GM21360 (cell line): ENCODE data around the gene PTPN7.

Source experiments
- ATAC-seq: cut with Tn5 transposase; IDR thresholded peaks from one replicate; pipeline ENCODE4 v1.9.1; 2021; ENCODE audit warnings: mild to moderate bottlenecking, moderate library complexity; ENCODE audit not compliant: unreplicated experiment

Gene PTPN7

DNA sequence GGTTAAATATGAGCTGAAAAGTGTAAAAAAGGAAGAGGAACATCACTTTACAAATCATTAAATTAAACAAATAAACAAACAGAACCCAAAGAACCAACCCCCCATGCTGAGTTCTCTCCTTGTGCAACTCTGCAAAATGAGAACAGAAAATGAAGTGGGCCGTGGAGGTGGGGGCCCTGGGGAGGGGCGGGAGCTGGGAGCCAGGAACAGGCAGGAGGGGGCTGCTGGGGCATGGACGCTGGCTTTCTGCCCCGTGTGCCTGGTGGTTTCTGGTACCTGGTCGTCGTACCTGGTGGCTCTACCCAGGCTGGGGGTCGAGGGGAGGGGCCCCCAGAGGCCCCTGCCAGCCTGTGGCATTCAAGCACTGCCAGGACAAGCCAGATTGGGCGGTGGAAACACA is 26.9 kb downstream of the PTPN7 start:
- no peak for ATAC-seq

DNA sequence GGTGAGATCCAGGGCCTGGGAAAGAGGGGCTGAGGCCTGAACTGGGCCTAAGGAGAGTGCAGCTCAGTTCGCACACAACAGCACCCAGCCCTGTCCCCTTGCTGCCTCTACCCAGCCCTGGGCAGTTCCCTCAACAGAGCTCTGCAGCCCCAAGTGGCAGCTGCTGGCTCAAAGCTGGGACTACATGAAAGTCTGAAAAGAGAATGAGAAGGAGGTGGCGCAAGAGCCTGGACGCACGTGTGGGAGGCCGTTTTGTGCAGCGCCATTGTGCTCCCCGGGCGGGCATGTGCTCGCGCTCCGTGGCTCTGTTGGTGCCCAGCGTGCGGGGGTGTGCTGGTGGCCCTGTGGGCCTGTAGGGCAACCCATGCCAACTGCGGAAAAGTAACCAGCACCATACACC is 27.4 kb downstream of the PTPN7 start:
- no peak for ATAC-seq

DNA sequence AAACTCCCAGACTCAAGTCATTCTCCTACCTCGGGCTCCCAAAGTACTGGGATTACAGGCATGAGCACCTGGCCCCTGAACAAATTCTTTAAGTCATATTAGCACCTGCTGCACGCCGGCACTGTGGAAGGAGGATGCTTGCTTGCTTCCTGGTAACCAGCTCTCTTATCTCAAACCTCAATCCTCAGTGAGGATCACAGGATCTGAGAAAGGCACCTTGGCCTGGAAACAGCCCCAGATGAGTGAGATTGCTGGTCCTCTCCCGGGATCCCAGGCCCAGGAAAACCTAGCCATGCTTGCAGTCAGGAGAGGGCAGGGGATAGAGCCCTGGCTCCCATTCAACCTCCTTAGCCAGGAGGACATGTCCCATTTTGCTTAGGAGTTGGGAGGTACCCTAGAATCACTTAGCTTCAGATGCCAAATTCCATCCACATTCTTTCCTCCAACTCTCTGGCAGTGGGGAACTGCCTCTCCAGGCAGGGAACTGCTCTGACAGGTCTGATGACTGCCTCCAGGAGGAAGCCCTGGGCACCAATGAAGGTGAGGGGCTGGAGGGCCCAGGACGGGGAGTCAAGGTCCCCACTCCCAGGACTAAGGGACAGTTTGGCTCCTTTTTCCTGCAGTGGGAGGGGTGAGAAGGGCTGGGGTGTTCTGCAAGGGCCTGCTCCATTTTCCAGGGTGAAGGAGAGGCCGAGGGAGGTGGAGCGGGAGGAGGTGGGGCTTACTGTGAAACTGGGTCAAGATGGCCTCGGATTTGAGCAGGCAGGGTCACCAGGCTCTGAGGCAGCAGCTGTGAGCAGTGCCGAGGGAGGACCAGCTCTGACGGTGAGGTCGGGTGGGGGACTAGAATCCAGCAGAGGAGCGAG is 28.2 kb downstream of the PTPN7 start:
- ATAC-seq = no peak

DNA sequence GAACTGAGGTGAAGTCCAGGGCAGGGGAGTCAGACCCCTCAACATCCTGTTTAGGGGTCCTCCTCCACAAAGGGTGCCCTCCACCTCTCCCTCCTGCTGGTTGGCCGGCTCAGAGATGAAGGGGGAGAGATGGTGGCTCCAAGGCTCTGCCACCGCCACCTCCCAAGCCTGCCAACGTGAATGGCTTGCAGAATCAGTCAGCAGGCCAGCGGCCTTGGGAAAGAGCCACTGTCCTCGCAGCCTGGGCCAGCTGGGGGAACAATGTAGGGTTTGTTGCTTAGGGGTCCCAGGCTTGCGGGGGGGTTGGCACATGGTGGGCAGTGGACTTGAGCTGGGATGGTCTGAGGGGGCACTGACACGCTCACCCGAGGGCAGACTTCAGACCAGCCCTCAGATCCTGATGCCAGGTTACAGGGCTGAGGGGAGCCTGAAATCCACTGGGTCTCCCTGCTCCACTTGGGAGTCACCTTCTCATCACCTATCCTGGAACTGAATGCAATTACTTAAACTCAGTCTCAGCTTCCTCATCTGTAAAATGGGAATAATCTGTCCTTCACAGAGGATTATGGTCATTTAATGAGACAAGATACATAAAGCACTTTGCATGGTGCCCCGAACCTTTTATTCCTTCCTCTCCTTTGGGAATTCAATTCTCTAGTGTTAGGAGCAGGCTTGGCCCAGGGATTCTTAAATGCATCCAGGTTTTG is 29.4 kb downstream of the PTPN7 start:
- no peak for ATAC-seq

DNA sequence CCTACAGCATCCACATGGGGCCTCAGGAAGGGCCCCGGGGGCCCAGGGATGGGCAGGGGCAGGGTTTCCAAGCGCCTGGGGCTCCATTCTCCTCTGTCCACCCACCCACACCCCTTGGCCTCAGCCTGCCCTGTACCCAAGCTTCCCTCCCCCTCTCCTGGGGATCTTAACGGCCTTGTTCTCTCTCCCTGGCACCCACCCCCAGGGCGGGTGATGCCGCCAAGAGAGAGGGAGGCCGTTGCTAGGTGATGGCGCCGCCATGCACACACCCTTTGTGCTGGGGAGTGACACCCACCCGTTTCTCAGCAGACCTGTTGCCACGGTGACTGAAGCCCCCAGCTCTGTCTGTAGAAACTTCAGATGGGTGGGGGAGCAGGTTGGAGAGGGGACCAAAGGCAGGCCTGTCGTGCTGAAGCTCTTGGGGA is 30.1 kb downstream of the PTPN7 start:
- no peak for ATAC-seq

DNA sequence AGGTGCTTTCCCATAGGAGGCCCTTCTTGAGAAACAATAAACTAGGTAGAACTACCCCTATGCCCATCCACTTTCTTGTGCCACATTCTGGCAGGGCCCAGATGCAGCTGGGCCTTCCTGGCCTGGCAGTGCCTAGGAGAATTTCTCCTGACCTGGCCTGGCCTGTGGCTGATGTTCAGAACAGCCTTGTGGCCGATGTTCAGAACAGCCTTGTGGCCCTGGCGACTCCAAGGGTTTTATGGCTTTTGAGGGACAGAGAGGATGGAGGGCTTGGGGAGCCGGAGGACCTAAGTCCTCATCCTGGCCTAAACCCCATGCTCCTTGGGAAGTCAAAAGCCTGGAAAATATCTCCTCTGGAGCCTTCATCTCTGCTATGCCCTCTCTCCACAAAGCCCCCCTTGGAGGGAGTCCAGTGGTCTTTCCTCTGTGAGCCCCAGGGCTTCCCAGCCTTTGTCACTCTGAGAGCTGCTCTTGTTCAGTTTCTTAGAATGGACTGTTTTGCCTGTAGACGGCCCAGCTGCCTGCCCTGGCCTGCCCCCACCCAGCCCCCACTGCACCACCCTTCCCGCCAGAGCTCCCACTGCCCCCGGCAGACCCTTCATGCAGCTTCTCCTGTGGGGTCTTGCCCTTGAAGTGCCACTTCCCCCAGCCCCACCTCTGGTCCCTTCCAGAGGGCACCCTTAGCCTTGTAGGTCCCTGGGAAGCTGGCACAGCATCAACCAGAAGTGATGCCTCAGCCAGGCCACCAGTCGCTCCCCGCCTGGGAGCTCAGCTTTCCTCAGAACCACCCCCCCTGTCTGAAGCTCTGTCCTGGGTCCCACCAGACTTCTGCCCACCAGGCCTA is 30.7 kb downstream of the PTPN7 start:
- ATAC-seq = no peak

DNA sequence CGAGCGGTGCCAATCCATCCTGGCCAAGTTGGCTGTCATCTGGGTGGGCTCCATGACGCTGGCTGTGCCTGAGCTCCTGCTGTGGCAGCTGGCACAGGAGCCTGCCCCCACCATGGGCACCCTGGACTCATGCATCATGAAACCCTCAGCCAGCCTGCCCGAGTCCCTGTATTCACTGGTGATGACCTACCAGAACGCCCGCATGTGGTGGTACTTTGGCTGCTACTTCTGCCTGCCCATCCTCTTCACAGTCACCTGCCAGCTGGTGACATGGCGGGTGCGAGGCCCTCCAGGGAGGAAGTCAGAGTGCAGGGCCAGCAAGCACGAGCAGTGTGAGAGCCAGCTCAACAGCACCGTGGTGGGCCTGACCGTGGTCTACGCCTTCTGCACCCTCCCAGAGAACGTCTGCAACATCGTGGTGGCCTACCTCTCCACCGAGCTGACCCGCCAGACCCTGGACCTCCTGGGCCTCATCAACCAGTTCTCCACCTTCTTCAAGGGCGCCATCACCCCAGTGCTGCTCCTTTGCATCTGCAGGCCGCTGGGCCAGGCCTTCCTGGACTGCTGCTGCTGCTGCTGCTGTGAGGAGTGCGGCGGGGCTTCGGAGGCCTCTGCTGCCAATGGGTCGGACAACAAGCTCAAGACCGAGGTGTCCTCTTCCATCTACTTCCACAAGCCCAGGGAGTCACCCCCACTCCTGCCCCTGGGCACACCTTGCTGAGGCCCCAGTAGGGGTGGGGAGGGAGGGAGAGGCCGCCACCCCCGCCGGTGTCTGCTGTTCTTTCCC is 32.4 kb downstream of the PTPN7 start:
- ATAC-seq = no peak

DNA sequence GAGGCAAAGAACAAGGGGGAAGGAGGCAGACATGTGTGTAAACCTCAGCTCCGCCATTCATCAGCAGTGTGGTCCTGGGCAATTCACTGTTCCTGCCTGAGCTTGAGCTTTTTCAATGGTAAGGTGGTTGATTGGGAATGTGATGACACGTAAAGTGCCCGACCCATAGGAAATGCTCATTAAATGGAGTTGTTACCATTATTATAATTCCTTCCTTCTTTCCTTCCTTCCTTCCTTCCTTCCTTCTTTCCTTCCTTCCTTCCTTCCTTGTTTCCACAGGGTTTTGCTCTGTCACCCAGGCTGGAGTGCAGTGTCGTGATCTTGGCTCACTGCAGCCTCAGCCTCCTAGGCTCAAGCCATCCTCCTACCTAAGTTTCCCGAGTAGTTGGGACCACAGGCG is 33.3 kb downstream of the PTPN7 start:
- ATAC-seq = no peak

DNA sequence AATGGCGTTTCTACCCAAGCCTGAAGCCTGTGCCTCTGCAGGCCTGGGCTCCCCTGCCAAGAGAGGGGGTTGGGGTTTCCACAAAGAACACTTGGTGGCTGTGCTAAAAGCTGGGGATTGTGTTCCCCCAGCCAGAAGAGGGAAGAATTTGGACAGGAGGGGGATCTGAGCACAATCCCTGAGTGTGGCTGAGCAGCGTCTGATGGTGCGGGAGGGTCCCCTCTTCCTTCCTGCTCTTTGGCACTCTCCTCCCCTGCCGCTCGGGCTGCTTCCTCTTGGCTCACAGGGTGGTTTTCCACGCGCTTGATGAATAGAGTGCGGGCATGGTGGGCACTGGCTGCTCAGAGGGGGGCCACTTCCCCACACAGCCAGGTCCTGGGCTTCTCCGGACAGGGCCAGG is 34.0 kb downstream of the PTPN7 start:
- ATAC-seq = no peak

DNA sequence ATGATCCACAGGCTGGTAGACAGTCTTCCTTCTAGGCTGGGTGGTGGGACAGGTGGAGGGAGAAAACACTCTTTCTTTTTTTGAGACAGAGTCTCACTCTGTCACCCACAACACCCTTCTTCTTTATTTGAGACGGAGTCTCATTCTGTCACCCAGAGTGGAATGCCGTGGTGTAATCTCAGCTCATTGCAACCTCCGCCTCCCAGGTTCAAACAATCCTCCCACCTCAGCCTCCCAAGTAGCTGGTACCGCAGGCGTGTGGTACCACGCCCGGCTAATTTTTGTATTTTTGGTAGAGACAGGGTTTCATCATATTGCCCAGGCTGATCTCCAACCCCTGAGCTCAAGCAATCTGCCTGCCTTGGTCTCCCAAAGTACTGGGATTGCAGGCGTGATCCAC is 34.8 kb downstream of the PTPN7 start:
- ATAC-seq = no peak

DNA sequence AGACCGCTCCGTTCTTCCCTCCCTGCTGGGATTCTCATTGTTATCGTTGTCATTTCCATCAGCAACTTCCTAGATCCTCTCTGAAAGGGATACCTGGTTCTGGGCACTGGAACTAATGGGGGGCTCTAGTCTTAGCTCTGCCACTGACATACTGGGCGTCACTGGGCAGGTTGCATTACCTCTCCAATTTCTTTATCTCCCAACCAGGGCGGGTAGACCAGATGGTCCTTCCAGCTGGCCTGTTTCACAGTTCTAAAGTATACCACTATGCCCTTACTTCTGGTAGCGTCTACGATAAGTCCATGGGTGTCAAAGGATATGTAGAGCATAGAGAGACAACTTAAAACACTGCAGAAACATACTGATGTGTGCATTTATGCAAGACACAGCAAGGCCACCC is 36.3 kb downstream of the PTPN7 start:
- no peak for ATAC-seq

DNA sequence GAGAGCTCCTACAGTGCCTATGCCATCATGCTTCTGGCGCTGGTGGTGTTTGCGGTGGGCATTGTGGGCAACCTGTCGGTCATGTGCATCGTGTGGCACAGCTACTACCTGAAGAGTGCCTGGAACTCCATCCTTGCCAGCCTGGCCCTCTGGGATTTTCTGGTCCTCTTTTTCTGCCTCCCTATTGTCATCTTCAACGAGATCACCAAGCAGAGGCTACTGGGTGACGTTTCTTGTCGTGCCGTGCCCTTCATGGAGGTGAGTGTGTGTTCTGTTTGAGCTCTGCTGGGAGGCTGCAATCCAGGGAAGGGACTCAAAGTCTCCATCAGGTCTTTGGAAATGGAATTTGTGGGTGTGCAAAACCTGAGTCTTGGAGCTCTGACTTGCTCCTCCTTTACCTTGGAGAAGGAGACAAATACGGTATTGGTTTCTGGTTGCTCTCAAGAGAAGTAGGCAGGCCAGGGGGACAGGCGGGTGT is 37.0 kb downstream of the PTPN7 start:
- ATAC-seq = no peak

DNA sequence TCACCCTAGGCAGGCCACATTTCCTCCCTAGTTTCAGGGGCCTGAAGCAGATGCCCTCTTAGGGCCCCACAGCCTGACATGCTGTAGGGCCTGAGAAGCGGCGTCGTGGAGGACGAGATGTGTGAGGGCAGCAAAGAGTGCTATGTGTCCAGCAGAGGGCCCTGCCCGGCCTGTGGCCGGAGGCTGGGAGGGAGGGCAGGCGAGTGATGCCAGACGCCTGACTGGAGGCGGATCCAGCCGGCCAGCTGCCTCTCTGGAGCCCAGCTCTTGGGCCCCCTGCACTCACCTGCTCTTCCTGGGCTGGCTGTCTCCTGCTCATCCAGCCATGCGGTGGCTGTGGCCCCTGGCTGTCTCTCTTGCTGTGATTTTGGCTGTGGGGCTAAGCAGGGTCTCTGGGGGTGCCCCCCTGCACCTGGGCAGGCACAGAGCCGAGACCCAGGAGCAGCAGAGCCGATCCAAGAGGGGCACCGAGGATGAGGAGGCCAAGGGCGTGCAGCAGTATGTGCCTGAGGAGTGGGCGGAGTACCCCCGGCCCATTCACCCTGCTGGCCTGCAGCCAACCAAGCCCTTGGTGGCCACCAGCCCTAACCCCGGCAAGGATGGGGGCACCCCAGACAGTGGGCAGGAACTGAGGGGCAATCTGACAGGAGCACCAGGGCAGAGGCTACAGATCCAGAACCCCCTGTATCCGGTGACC is 37.6 kb downstream of the PTPN7 start, which contains the start of gene GPR37L1:
GPR37L1 (plus strand) TSS at position 279 of the 697 bp plus-strand sequence; CDS start at position 326, 47 bp downstream.
- ATAC-seq = no peak

DNA sequence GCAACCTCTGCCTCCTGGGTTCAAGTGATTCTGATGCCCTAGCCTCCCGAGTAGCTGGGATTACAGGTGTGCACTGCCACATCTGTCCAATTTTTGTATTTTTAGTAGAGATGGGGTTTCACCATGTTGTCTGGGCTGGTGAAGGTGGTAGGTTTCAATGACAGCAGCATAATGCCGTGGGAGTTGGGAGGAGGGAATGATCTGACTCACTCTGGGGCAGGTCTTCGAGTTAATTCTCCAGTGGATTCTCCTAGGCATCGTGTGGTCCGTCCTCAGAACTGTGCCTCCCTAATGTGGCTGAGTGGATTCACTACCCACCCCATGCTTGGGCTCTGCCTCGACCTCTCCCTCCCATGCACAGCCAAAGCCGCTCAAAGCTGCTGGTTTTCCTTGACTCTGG is 39.4 kb downstream of the PTPN7 start:
- no peak for ATAC-seq

DNA sequence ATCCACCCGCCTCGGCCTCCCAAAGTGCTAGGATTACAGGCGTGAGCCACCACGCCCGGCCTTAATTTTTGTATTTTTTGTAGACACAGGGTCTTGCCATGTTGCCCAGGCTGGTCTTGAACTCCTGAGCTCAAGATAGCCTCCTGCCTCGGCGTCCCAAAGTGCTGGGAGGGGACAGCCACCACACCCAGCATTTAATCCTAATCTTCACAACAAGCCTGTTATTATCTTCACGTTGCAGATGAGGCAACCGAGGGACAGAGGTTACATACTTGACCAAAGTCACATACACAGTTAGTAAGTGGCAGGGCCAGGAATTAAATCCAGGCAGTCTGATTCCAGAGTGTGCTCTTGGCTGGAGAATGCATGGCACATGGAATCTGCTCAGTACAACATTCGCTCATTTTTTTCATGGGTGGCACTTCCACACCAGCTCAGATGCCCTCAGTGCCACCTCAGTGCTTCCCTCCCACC is 42.5 kb downstream of the PTPN7 start:
- no peak for ATAC-seq

DNA sequence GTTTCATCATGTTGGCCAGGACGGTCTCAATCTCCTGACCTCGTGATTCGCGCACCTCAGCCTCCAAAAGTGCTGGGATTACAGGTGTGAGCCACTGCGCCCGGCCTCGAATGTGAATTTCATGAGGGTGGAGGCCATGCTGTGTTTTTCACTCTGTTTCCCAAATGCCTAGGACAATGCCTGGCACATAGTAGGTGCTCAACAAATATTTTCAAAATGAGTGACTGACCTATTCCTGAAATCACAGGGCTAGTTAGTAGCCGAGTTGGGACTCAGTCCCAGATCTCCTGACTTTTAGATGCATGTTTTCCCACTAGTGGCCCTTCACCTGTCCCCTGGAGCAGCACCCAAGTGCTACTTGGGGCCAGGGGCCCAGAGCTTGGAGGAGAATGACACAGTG is 44.1 kb downstream of the PTPN7 start:
- ATAC-seq = no peak

DNA sequence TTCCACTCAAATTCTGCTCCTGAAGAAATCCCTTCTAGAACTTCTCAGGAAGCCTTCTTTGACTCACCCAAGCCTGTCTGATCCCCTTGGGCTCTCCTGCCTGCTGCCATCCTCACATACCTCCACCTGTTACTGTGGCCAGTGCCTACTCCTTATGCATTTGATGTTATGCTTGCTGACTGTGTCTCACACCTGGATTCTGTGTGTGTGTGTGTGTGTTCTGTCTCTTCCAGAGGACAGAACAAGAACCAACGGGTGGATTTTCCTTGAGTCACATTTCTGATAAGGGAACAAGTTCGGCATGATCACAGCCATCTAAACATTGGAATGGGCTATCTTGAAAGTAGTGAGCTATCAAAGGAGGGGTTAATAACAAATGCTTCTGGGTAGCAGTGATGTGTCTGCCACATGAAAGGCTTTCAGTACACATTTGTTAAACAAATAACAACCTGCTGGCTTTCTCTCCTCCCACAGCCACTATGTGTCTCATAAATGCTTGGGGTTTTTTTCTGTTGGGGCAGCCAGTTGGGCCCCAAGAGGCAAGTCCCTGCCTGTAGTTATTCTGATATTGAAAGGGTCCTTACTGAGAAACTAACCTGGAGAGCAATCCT is 46.6 kb downstream of the PTPN7 start:
- no peak for ATAC-seq

DNA sequence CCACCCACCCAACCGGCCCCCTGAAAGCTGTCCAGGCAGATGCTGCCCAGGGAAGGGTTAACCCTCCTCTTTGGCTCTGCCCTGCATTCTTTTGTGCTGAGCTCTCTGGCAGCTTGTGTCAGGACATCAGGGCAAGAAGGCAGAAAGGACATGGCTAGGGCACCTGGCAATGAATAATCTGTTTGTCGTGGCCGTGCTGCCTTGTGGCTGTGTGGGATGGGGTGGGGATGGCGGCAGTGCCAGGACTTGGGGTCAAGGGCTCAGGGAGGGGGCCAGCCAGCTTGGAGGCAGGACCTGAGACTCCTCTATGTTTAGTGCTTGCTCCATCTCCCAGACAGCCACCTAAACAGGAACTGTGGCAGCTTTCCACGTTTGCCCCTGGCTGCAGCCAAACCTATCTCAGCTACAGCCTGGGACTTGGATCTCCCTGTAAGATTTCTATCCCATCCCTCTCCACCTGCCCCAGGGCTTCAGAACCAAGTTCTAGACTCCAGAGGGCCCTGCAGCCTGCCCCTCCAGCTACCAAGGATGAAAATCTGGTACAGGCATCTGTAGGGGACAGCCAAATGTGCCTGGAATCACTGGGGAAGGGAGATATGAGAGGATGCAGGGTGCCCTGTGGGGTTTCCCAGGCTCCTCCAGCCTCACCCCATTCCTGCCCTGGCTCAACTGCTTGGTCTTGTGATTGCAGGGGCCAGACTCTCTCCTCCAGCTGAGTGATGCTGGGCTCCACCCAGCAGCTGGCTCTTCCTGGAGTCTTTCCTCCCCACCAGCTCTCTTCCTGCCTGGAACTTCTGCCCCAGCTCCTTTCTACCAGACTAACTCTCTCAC is 47.3 kb downstream of the PTPN7 start:
- ATAC-seq = no peak
